GM18505 (cell line): ENCODE measurements around the gene CCDC142.

Source experiments
- ATAC-seq: cut with Tn5 transposase; IDR thresholded peaks from one replicate; pipeline ENCODE4 v1.9.1; 2021; ENCODE audit not compliant: unreplicated experiment
- POLR2A ChIP-seq: IDR thresholded peaks from 4 replicates; pipeline ENCODE4 v1.6.1; 2011; ENCODE audit warnings: borderline replicate concordance; ENCODE audit not compliant: insufficient read depth, insufficient read length; ENCODE audit errors: extremely low read depth

Gene CCDC142

DNA sequence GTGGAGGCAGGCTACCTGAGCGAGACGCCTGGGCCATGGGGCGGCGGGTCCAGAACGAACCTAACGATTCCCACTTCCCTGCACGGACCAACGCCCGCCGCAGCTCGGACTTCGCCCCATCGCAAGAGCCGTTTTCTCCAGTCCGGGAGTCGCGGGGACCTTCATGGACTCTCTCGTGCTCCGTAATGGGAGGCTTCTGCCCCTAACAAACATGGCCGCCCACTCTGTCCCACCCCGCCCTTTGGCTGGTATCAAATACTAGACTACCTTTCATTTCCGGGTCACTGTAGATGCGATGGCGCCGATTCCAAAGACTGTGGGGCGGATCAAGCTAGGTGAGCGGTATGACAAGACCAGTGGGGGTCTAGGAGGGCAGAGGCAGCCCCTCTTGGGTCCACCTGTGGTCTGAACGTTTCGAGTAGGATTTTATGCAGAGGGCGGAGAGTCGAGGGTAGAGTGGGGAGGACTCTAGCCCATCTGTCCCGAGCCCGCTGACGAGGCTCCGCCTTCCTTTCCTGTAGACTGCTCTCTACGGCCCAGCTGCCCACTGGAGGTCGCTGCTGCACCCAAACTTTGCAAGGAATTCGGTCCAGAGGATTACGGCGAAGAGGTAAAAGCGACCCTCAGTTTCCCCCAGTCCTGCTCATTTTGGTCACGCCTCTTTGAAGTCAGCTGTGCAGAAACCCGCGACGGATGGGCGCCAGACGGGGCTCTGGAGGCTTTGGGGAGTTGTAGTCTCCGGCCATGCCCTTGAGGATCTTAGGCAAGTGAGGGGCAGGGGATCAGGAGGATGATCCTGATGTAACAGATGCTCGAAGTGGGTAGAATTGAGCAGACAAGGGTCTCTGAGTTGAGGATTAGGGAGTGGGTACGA, at the start of gene CCDC142, which contains the start of gene TTC31:
Gene CCDC142, minus strand, starts transcription at position 198 of the 874 bp plus-strand sequence. Its CDS starts 161 bp downstream, at position 37.
Gene TTC31, plus strand, starts transcription at position 281 of the 874 bp plus-strand sequence. Its CDS starts 15 bp downstream, at position 296.
- peak; percentile 83 for ATAC-seq
- peak; percentile 76 for TF ChIP-seq POLR2A

- no peak for ATAC-seq
- no peak for TF ChIP-seq POLR2A
These were observed 49.4 kb upstream of the CCDC142 start for GRCh38 chr2:74532222-74532621.

DNA sequence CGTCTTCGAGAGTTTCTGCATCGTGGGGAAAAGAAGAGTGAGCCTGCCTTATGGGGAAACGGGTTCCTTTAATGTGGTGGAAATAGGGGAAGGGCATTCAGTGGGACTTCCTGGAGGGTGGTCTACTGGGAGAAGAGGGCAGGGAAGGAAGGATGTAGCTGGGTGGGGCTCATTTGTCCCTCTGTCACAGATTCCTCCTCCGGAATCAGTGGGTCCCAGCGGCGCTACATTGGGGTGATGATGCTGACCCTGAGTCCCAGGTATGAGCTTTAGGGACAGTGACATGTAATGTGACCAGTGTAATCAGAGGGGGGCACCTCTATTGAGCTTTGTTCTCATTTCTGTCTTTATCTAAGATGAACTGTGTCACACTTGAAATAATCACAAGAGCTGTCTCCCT, 48.9 kb upstream of the CCDC142 start:
- peak; percentile 34 for TF ChIP-seq POLR2A
- ATAC-seq = no peak

GRCh38 chr2:74530239-74531187, 47.7 kb upstream of the CCDC142 start:
- TF ChIP-seq POLR2A = peak; percentile 72
- ATAC-seq = no peak

DNA sequence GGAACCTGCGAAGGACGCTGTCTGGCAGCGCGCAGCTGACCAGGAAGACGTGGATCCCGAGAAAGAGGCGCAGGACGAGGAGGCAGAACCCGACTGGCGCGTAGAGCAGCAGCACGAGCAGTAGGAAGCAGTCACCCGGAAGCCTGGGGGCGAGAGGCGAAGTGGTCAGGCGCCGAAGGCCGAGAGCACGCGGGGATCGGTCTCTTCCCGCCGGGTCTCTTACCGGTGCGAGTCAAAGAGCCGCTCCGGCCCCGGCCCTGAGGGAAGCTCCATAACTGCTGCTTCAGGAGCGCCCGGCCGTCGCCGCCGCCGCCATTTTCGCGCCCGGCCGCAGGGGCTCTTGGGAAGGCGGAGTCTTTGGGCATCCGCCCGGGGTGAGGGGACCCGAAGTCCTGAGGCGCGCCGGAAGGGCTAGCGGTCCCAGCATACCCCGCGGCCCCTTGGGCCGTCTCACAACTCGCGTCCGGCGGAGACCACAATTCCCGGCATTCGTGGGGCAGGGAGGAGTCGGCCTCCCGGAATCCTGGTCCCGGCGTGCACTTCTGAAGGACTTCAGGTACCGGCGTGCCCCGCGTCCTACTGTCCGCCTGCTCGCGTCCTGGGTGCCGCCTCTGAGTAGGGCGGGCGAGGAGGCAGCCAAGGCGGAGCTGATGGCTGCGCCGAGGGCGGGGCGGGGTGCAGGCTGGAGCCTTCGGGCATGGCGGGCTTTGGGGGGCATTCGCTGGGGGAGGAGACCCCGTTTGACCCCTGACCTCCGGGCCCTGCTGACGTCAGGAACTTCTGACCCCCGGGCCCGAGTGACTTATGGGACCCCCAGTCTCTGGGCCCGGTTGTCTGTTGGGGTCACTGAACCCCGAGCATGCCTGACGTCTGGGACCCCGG, 46.8 kb upstream of the CCDC142 start, which contains the start of the genes AUP1 and HTRA2:
Gene AUP1, minus strand, starts transcription at position 350 of the 882 bp plus-strand sequence. Its CDS starts 77 bp downstream, at position 273.
Gene HTRA2, plus strand, starts transcription at position 577 of the 882 bp plus-strand sequence. Its CDS starts 74 bp downstream, at position 651.
- peak; percentile 93 for TF ChIP-seq POLR2A
- peak; percentile 77 for ATAC-seq

DNA sequence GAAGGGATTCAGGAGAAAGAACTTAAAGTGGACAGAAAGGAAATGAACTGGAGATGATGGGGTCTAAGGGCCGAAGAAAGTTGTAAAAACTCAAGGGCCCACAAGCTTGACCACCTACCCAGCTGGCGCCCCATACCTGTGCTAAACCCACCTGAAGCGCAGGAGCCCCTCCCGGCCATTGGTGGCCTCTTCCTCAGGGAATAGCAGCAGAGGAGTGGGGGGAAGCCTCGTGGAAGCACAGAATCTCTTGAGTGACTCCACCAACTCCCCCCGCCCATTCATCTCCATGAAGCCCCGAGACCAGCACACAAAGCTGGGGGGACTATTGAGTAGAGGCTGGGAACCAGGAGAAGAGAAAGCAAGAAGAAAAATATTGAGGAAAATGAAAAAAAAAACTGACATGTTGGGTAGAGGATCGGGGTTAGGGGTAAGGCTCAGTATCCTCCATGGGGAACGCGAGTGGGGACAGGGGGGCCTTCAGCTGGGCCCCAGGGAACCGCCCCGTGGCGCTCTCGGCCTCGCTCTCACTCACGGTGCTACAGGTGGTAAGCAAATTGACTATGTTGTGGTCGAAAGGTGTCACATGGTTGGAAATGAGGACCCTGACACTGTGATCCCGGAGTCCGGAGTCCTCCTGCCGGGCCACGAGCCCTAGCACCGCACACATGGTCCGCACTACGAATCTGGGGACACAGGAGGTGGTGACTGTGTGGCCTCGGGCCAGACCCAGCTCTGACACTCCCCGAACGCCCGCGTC, 46.0 kb upstream of the CCDC142 start:
- no peak for TF ChIP-seq POLR2A
- peak; percentile 14 for ATAC-seq

DNA sequence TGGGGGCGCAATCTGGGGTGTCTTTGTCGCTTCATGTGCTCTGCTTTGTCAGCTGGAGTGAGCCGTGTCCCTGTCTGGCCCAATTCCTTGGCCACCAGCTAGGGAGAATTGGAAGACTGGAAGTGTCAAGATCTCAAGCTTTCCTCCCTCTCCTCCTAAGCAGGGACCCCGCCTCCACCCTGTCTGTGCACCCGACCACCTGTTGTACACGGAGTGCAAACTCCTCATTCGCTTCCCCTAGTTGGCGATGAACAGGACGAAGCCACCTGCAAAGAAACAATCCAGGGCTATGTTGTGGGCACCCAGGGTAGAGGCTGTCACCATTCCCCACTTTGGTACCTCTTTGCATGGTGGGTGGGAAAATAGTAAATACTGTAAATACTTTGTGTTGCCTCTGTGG, 44.9 kb upstream of the CCDC142 start:
- TF ChIP-seq POLR2A = no peak
- no peak for ATAC-seq

DNA sequence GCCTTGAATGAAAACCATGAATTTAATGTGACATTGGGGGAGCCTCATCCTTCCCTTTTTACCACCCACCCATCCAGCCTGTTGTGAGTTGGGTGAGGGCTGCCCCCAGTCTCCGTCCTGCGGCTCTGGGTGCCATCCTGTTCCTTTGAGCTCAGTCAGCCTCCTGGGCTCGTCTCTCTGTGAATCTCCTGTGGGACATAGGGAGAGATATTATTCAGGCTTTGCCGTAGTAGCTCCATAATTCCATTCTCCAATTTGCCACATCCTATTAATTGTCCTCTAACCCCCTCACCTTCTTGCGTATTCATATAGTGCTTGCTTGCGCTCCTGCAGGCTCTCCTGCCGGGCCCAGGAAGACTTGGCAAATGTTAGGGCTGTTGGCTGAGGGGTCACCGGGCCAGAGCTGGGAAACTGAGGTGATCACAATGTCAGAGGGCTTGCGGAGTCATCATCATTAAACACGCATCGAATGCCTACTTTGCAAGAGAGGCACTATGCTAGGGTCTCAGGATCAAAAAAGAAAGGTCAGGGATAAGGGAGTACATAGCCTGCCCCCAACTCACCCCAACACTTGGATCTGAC, 43.9 kb upstream of the CCDC142 start:
- TF ChIP-seq POLR2A = no peak
- no peak for ATAC-seq

DNA sequence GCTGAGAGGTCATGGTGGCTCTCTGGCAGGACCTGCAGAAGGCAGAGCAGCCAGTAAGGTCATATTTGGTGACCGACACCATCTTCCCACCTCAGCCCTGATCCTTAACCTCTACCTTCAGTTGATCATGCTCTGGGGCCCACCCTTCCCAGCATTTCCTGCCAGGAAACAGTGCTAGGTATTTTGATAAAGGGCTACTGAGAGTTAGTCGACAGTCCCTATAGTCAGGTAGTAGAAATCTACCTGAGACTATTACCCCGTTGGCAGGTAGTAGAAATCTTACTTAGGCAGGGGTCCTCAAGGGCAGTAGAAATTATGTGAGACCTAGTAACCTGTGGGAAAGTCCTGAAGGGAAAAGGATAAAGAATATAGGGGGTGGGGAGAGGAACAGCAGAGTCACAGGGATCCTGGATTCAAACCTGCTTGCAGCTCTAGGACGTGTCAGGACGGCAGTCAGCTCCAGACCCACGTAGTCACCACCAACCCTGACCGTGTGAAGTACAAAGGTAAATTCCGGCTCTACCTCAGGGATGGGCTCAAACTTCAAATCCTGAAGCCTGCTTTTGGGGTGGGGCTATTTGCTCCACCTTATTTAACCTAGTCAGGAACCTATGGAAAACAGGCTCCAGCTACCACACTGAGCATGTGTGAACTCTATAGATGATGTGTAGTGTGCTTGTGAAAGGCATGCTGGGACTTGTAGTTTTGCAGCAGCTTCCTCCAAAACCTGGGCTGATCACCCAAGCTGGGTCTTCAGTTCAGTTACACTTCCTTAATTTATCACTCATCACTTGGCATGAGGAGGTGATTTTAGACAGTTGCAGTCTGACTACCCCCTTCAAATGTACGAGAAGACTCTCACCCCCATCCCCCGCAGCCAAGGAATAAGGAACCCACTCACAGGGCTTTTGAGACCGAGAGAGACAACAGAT, 43.2 kb upstream of the CCDC142 start, which contains the start of gene DQX1:
Gene DQX1, minus strand, starts transcription at position 515 of the 932 bp plus-strand sequence. Its CDS starts 502 bp downstream, at position 13.
- no peak for TF ChIP-seq POLR2A
- no peak for ATAC-seq
